ENCODE results near the gene IPO11. TPM values are rescaled to one million over a fixed set of nuclear protein-coding genes. Genes with fewer than 3 reads are reported as not detected.

The IPO11 gene
- total and polyA plus RNA-seq, 2 of the 4 experiments (the other 2 are of a cell fraction) = 12.6 to 40.0 TPM

DNA sequence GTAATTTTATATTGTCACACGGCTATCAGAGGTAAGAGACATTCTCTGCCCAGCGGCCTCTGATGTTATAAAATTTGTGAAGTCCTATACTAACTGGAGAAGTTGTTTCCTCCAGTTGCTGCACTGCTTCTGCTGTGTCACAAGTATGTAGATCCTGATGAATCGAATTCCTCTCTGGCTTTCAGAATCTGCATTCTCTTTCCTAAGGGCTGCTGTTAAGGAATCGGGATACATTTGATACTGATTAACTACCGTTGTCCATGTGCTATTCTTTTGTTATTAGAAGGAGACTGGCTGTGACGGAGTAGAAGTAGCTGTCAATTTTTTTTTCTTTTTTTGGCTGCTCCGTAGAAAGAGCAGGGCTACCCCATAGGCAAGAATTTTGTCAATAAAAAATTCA lies 84.3 kb downstream of the IPO11 start:
- Histone ChIP-seq H3K14ac (replicated peaks; ENCODE audit: low read depth, low read length) (no peak overlapping the region), H4K20me1 (ENCODE audit: insufficient read depth, low read length) (no peaks in the 10 kb centered on the region), H3K18ac (ENCODE audit: low read depth, low read length) (no peak overlapping the region), H4K91ac (ENCODE audit: insufficient read depth, low read depth, low read length) (no peak overlapping the region), H3K27me3 (ENCODE audit: control insufficient read depth, insufficient read depth, low read length) (no peaks in the 10 kb centered on the region), H2BK120ac (ENCODE audit: low read depth, low read length) (no peak overlapping the region), H2BK15ac (ENCODE audit: low read depth, low read length) (no peak overlapping the region), H2AK9ac (replicated peaks; ENCODE audit: low read depth, low read length, poor library complexity) (no peak overlapping the region), H3K36me3 (ENCODE audit: control insufficient read depth, insufficient read depth, low read length) (peaks cover 3% of the 10 kb centered on the region; the same call in 1 of the 2 replicates), H2BK20ac (ENCODE audit: low read depth, low read length) (no peak overlapping the region), H3K4me2 (ENCODE audit: low read depth, low read length) (no peak overlapping the region), H3K9me3 (ENCODE audit: control insufficient read depth, insufficient read depth, low read length) (no peaks in the 10 kb centered on the region), H3K9ac (ENCODE audit: low read depth, low read length) (no peak overlapping the region), H3K23ac (ENCODE audit: low read depth, low read length) (no peak overlapping the region), H3K56ac (ENCODE audit: extremely low read depth, insufficient read depth, low read length) (no peak overlapping the region), H2AK5ac (ENCODE audit: low read depth, low read length) (no peak overlapping the region), H3K27ac (ENCODE audit: insufficient read depth, low read length) (no peak overlapping the region), H3K9me1 (ENCODE audit: insufficient read depth, low read length) (no peaks in the 10 kb centered on the region), H3K4me3 (ENCODE audit: insufficient read depth, low read depth, low read length) (no peak overlapping the region), H3K79me1 (ENCODE audit: low read depth in 1 of 2, low read length in 2 of 2) (no peaks in the 10 kb centered on the region; a peak in 1 of 4 replicates), H4K8ac (ENCODE audit: low read depth in 2 of 2, low read length in 2 of 2) (no peak overlapping the region), H4K5ac (ENCODE audit: low read depth, low read length) (no peak overlapping the region), H3K4ac (ENCODE audit: low read depth, low read length) (no peak overlapping the region), H2BK5ac (ENCODE audit: low read depth, low read length, poor library complexity, severe bottlenecking) (no peak overlapping the region), H2AFZ (replicated peaks; ENCODE audit: low read length, poor library complexity) (no peak overlapping the region), H3K4me1 (ENCODE audit: control insufficient read depth, insufficient read depth, low read length) (no peaks in the 10 kb centered on the region)
- in situ Hi-C loops (cut with MboI; ENCODE audit: low sequenced_read_pairs) = no loop called here
- WGBS, 2 experiments (ENCODE audit: extremely low coverage in 2 of 2, insufficient read length in 1 of 2) = no CpG with 5 or more reads among the region's 7 CpGs
- intact Hi-C loops (cut with micrococcal nuclease) = no loop called here
- BruUV-seq (replicated peaks) = no TSS peak
- TF ChIP-seq SMC3 (IDR thresholded peaks at IDR 0.05; ENCODE audit: low read depth, low read length) = no peak
- no peak for TF ChIP-seq NFE2L2 (IDR thresholded peaks at IDR 0.05; ENCODE audit: low read depth, low read length)
- TF ChIP-seq MAZ (IDR thresholded peaks at IDR 0.05; ENCODE audit: borderline replicate concordance, low read depth, low read length) = no peak
- TF ChIP-seq RFX5 (IDR thresholded peaks at IDR 0.05; ENCODE audit: low read depth, low read length) = no peak
- TF ChIP-seq RCOR1 (IDR thresholded peaks at IDR 0.05; ENCODE audit: insufficient replicate concordance, low read length) = no peak
- TF ChIP-seq MXI1 (IDR thresholded peaks at IDR 0.05; ENCODE audit: borderline replicate concordance, low read depth, low read length) = no peak
- no peak for TF ChIP-seq FOS (IDR thresholded peaks at IDR 0.05; ENCODE audit: low read depth, low read length)
- TF ChIP-seq, protein P1, sequence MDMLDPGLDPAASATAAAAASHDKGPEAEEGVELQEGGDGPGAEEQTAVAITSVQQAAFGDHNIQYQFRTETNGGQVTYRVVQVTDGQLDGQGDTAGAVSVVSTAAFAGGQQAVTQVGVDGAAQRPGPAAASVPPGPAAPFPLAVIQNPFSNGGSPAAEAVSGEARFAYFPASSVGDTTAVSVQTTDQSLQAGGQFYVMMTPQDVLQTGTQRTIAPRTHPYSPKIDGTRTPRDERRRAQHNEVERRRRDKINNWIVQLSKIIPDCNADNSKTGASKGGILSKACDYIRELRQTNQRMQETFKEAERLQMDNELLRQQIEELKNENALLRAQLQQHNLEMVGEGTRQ (IDR thresholded peaks at IDR 0.05; ENCODE audit: low read depth, low read length) = no peak
- no peak for TF ChIP-seq BHLHE40 (IDR thresholded peaks at IDR 0.05; ENCODE audit: low read depth, low read length)
- no peak for TF ChIP-seq POLR2A (IDR thresholded peaks at IDR 0.05; ENCODE audit: low read depth, low read length)
- TF ChIP-seq CEBPB (IDR thresholded peaks at IDR 0.05; ENCODE audit: low read depth, low read length) = no peak
- TF ChIP-seq CHD1 (IDR thresholded peaks at IDR 0.05; ENCODE audit: low read depth, low read length) = no peak
- TF ChIP-seq, protein P2, sequence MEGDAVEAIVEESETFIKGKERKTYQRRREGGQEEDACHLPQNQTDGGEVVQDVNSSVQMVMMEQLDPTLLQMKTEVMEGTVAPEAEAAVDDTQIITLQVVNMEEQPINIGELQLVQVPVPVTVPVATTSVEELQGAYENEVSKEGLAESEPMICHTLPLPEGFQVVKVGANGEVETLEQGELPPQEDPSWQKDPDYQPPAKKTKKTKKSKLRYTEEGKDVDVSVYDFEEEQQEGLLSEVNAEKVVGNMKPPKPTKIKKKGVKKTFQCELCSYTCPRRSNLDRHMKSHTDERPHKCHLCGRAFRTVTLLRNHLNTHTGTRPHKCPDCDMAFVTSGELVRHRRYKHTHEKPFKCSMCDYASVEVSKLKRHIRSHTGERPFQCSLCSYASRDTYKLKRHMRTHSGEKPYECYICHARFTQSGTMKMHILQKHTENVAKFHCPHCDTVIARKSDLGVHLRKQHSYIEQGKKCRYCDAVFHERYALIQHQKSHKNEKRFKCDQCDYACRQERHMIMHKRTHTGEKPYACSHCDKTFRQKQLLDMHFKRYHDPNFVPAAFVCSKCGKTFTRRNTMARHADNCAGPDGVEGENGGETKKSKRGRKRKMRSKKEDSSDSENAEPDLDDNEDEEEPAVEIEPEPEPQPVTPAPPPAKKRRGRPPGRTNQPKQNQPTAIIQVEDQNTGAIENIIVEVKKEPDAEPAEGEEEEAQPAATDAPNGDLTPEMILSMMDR (conservative IDR thresholded peaks at IDR 0.05; ENCODE audit: low read depth, low read length) = no peak
- ChIA-PET POLR2A (ENCODE audit: unreplicated experiment) (no interaction called here), CTCF (no interaction called here)
- no peak for DNase-seq
- dilution Hi-C loops (cut with HindIII; ENCODE audit: low sequenced_read_pairs, unreplicated experiment) = no loop called here
- no peak for ATAC-seq (ENCODE audit: low read depth)

Data from IMR-90 (cell line).